ENCODE results near the gene SYT13.

Gene SYT13

DNA sequence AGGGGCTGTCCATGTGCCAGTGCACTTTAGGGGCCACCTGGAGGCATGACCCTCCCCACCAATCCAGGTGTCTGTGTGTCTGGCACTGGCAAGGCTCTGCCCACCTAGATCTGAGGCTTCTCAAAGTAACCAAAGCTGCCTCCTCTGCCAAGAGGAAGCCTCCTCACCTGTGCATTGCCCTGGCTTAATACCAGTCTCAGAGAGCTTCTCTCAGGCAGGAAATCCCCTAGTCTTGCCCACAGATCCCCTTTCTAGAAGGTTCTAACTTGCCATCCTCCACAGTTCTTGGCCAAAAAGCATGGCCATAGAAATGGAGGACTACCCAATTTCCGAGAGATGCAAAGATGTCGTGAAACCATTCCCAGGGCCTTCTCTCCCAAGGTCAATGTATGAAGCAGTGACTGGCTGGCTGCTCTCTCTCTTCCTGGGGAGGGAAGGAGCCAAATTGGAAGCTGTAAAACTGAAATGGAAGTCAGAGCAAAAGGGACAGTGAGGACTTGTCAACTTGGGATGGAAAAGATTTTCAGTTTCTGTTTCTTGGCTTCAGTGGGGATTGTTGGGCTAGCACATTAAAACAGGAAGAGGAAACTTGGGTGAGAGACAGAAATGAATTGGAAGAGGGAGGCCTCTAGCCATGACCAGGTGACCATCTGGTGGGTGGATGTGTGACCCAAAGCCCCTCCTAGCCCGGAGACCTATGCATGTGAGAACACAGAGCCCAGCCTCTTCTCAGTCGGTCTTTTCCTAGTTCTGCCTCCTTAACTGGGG is 70.9 kb downstream of the SYT13 start:
- DNase-seq, result no peak

GRCh38 chr11:45213717-45214116 is 72.4 kb downstream of the SYT13 start:
- no peak for DNase-seq

GRCh38 chr11:45213316-45213665 is 72.8 kb downstream of the SYT13 start:
- DNase-seq, result no peak

DNA sequence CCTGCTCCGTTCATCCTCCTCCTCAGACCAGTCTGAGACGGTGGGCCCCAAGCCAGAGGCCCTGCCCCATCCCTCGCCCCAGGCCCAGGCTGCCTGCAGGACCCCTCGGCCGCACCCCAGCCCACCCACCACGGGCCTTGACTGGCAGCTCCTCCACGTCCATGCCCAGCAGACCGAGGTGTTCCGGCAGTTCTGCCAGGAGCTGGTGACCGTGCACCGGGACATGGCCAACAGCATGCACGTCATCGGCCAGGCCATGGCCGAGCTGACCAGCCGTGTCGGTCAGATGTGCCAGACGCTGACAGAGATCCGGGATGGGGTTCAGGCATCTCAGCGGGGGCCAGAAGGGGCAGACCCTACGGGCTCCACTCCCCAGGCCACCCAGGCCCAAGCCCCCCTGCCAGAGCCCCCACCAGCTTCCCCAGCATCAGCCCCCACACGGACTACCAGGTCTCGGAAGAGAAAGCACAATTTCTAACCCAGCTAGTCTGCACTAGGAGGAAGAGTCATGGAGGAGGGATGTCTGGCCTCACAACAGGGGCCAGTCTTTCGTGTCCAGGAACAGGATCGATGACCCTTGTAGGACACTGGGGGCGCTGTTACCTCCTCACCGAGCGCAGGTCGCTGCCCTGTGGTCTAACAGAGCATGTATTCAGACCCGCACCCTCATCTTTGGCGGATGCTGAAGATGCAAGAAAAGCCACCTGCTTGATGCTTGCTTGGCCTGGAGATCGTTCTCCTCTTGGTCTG is 73.4 kb downstream of the SYT13 start:
- no peak for DNase-seq

- DNase-seq, result no peak
Measured at GRCh38 chr11:45211732-45212131, 74.4 kb downstream of the SYT13 start.

DNA sequence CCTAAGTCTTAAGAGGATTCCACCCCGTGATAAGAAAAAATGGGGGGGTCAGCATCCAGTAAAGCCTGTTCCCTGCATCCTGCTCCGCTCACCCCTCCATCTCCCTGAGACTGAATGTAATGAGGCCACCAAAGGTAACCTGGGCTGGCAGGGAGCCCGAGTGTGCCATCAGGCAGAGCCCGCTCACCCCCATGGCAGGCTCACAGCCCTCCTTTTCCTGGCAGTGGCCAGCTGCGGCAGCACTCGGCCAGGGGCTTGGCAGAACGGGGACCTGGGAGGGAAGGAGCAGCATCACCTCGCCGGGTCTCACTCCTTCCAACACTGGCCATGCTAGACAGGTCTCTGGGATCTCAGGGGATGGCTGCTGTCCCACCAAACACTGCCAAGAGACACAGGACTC is 75.3 kb downstream of the SYT13 start:
- no peak for DNase-seq

GRCh38 chr11:45209891-45210699 is 76.0 kb downstream of the SYT13 start:
- no peak for DNase-seq

DNA sequence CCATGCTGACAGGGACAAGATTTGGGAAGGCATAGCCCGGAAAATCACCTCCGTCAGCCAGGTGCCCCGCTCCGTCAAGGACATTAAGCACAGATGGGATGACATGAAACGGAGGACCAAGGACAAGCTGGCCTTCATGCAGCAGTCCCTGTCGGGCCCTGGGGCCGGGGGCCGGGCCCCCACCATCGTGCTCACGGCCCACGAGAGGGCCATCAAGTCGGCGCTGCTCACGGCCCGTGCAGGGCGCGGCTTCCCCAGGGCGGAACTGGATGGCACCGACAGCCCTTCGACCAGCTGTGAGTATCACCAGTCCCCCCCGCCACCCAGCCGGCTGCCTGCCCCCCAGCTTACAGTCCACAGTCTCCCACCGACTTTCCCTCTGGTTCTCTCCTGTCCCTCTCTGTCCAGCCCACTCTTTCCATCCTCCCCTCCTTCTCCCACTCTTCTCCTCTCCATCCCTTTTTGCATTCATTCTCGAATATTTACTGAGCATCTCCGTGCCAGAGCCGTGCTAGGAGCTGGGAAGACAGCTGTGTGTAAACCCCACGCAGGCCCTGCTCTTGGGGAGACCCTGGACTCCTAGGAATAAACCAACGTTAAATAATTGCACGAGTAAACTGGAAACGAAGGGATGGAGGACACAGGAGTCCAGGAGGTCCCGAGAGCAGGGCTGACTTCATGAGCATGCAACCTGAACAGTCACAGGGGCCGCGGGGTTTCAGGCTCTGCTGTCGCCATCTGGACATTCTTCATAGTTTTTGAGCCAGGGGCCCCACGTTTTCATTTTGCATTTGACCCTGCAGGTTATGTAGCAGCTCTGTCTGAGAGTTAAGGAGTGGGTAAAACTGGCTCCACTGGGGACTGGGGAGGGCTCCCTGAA is 76.9 kb downstream of the SYT13 start:
- no peak for DNase-seq

GRCh38 chr11:45208135-45208534 is 78.0 kb downstream of the SYT13 start:
- no peak for DNase-seq

DNA sequence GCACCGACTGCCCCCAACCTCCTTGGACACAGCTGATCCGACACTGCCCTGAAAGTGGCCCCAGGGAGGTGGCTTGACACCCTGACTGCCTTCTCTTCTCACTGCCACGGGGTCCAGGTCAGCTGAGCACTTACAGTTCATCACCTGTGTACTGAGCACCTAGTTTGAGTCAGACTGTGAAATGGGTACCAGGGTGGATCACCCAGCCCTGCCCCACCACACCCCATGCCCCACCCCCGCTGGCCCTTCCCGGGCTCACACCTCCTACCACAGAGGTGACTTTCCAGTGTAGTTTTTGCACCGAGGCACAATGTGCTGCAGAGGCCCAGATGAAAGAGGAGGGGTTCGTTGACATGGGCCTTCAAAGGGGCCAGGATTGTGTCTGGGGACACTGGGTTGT is 80.2 kb downstream of the SYT13 start:
- no peak for DNase-seq

GRCh38 chr11:45204761-45205160 is 81.4 kb downstream of the SYT13 start:
- no peak for DNase-seq

- no peak for DNase-seq
Measured at GRCh38 chr11:45193695-45194094, 92.4 kb downstream of the SYT13 start.

Measured in stimulated activated CD4-positive, alpha-beta T cell treated with anti-CD3 and anti-CD28 coated beads, Interleukin-2, amount 100 ng/mL, for 24 hours (primary cell).